GOT3 (cell line): ENCODE measurements around the gene LTK.

Experiments
- DNase-seq: peaks from one replicate; lab custom pipeline; 2025; ENCODE audit warnings: mixed read lengths; lab: John Stamatoyannopoulos, UW

Gene LTK

DNA sequence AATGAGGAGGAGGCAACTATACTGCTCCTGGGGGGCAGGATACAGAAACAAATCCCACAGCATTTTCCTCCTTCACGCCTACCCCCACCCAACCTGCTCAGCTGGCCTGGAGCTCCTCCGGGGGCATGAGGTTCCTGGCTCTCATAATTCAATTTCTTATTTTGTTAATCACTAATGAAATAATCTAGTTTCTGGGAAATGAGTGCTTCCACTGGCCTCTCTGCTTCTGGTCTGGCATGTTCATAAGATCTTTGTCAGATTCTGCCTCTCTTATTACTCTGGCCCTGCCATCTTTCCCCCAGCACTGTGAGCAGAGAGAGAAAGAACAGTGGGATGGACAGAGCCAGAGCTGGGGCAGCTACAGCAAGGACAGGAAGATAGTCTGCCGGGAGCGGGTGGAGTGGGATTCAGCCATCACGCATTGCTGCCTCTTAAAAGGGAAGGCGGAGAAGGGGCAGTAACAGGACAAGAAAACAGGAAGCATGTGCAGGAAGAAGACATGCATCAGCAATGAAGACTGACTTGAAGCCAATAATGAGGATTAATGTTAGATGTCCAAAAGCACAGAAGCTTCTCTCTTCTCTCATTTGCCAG lies 16.8 kb upstream of the LTK start:
- DNase-seq, result no peak

DNA sequence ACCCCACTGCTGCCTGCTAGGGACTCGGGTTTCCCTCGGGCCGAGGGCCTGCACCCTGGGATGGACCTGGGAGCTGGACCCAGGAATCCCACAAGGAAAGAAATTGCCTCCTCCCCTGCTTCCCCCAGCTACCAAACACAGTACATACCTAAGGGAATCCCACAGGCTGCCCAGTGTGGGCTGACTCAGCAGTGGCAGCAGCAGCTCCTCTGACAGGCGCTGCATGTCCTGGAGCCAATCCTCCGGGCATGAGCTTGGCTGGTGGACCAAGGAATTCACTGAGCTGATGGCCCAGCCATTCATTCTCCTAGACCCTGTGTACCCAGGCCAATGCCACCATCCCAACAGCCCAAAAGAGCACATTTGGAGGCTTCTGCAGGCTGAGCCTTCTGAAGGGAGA lies 9.5 kb upstream of the LTK start:
- DNase-seq, result no peak

DNA sequence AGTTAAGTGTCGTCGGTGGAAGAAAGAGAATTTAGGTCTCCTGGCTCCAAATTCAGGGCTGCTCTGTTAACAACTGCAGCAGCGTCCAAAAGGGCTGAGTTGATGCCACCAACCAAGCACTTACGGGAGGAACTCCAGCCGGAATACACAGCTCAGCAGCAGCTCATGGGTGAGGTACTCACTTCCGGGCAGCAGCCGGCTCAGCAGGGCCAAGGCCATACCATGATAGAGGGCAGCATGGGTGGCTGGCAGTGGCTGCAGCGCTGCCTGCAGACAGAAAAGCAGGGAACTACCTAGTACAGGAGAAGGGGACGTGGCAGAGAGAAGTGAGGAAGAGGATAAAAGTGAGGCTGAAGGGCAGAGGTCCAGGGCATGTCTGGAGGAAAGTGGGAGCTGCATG lies 8.0 kb upstream of the LTK start:
- no peak for DNase-seq

DNA sequence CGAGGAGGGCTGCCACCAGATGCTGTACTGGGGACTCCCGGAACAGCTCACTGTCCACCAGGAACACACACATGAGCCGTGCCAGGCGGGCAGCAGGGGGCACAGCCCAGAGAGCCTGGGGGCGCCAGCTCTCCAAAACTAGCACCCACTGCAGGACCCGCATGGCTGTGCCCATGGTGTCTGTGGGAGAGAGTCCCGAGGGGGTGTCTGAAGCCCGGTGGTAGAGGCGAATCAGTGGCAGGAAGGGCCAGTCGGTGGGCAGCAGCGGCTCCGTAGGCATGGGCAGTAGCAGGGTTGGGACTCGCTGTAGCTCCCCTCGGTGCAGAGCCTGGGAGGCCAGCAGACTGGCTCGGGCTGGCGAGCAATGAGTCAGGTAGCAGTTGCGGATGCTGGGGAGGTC lies 7.0 kb upstream of the LTK start:
- DNase-seq, result no peak

DNA sequence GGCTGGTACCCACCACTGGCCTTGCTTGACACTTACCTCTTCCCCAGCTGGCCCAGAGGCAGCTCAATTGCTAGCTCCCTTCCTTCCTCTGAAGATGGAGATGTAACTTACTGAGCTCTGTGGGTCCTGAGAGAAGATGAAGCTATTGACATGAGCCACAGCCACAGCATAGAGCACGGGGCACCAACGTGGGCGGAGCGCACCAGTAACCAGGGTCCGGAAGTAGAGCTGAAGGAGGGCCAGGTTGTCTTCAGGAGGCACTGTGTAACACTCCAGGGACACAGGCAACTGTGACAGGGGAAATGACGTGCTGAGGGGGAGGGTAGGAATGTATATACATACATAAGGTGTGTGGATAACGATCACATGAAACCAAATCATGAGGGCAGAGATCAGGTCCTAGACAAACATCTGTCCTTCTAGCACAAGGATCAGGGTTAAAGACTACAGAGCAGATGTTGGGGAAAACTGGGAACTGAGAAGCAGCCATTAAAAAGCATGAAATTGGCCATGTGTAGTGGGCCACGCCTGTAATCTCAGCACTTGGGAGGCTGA lies 4.3 kb upstream of the LTK start:
- DNase-seq, result no peak

DNA sequence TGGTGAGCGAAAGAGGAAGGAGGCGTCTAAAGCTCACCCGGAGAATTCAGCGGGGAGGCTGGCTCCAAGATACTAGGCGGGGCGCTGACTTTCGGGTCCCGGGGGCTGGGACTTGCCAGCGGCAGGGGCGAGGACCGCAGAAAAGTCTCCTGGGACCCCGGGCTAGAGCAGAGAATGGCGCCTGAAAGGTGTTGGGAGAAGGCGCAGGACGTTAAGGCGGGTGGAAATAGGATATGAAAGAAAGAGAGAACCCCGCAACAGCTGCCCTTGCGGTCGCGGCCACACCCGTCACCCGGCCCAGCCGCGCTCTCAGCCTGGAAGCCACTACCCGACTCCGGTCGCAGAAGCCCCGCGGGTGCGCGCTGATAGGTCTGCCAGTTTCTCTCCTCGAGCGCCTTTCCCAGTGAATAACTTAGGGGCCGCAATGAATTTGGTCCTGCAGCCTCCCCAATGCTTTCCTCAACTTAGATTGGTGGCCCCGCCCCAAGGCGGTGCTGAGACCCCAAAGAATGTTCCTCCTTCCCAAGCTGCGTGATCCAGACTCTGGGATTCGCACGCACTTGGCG lies 604 bp downstream of the LTK start:
- DNase-seq, result no peak

DNA sequence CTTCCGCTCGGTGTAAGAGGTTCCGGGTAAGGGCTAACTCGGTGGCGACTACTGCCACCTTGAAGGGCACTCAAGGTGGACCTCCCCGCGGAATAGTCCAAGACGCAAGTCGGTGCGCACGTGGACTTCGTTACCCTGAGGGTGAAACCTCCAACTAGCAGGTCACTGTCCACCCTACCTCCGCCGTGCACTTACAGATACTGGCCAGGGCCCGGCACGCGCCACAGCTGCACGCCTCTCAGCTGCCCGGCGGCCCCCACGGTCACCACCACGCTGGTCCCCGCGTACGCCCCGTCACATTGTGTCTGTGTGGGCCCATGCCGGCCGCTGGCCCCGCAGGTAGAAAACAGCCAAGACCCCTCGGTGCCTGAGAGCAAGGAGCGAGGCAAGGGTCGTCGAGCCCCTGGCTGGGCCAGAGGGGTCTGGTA lies 1.1 kb downstream of the LTK start:
- no peak for DNase-seq

DNA sequence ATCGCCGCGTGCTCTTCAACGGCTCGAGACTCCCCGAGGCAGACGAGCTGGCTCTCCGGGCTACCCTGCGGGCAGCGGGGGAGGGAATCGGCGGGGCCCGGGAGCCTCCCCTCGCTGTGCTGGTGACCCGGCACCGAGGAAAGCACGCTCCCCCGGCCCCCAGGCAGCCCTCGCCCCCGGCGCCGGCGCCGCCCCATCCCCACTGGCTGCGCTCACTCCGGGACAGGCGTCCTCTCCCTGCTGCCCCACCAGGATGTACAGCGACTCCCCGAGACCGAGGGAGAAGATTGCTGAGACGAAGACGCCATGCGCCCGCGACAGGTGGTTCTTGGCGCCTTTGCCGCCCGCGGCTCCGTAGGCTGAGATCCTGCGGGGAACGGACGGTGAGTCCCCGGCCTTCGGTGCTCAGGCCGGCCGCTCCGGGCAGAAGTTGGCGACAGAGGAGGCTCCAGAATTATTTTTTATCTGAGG lies 1.7 kb downstream of the LTK start:
- DNase-seq, result no peak

DNA sequence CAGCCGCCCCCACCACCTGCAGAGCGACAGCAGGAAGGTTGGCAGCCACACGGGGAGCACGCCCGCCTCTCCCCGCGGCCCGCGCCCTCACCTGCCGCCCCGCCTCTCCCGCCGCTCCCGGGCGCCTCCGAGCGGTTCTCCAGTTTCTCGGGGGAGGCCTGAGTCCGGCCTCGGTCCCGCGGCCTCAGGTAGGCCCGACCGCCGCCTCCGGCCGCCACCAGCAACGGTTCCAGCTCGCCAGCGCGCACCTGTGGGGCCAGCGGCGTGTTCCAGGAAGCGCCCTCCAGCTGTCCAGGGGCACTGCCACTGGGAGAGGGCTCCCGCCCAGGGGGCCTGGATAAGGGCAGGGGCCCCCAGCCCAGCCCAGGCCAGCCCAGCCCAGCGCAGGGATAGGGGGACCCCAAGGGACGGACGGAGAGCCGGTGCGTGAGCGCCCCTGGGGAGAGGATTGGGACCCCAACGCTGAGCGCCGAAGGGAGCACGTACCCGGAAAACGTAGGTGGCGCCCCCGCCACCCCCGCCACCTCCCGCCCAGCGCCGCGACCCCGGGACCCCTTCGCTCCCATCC lies 2.2 kb downstream of the LTK start:
- no peak for DNase-seq

DNA sequence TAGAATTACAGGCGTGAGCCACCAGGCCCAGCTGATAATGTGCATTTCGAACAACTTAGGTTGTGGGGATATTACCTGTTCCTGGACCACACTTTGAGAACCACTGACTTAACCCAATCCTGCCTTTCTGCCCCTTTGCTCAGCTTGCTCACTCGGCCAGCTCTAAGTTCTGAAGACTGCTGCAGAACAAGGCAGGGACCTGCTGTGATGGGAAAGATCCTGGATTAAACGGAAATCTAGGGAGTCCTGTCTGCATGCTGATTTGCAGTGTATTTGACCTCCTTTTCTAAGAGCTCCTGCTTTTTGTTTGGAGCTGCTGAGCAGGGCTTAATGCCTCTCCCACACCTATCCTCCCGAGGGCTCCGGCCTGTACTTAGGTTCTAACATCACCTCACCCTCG lies 2.9 kb downstream of the LTK start:
- no peak for DNase-seq

DNA sequence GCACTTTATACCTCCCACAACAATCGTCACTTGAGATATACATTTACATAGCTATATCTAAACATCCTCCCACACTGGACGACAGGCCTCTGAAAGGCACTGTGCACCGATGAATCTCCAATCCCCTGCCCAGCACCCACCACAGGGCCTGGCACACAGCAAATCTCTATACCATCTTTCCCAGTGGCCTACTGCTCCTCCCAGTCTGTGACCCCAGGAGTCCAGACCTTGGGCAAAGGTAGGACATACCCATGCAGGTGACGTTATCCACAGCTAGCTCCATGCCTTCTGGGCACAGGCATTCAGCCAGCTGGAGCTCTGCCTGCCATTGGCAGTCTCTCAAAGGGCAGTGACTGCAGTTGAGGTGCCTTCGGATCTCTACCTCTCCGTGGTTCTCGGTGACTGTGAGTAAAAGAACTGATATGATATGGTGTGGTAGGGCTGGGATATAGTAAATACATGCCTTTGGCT lies 5.8 kb downstream of the LTK start:
- DNase-seq, result no peak

DNA sequence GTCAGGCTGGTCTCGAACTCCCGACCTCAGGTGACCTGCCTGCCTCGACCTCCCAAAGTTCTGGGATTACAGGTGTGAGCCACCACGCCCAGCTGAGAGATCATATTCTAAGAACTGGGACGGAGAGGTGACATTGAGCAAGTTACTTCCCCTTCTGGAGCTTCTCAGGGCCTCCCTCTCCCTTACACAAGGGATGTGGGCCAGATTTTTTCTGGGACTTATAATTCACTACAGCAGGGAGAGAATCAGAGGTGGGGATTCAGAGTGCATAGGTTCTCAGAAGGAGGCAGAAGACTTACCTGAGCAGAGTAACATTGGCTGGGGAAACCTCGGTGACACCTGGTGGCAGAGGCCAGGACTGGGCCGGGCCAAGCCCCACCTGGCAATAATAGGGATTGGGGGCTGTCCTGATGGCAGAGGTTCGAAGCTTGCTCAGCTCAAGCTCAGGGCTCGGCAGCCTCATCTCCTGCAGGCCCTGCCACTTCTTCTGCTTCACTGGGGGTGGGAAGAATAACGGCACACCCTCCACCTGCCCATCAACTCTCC lies 6.8 kb downstream of the LTK start:
- DNase-seq, result no peak

DNA sequence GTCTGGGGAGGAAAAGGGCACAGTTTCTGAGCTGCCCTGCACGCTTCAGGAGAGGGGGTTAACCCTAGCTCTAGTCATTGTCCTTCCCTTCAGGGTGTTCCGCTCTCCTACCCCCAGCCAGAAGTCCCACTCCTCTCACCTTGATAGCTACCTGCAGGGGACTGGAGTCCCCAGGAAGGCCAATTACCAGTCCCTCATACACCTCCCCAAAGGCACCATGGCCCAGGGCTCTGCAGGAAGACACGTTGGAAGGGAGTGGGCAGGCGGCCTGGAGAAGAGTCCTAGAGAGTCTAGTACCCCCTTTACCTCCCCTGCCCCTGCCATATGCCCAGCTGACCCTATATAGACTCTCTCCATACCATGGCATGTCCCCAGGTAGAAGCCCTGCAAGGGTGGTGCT lies 7.9 kb downstream of the LTK start:
- DNase-seq, result no peak

DNA sequence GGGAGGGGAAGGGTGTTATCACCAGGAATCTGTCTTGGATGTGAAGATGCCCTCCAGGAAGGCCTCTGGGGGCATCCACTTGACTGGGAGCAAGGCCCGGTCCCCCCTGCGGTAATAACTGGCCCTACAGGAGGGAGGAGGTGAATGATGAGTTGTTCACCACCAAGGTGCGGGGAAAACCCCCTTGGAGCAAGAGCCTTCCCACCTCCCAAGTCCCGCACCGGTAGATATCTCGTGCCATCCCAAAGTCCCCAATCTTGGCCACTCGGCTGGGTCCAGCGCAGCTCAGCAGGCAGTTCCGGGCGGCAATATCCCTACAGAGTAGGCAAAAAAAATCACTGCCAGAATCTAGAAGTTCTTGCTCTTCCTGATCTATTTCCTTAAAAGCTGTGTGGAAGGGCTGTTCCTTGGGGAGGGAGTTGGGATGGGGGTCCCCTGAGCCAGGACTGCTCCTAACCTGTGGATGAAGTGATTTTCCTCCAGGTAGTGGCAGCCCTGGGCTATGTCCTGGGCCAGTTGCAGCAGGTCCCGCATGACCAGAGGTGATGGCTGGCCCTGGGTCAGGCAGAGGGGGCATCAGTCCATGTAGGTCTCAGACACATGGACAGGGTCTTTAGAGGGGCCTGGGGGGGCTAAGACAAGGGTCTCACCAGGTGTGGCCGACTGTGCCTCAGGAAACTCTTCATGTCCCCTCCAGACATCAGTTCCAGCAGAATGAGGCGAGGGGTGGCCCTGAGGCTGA lies 8.7 kb downstream of the LTK start:
- no peak for DNase-seq

DNA sequence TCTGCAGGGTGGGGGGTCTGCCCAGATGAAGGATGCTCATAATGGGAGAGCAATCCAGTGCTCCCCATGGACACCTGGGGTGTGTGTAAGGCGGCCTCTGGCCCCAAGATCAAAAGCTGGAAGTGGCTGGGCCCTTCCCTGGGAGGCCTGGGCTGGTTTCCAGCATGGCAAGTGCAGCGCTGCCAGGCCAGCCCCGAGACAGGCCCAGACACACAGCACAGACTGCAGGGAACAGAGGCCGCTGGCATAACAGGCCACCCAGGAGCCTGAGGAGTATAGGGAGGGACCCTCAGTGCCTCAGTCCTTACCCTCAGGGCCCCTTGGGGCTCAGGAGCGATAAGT lies 10.0 kb downstream of the LTK start:
- no peak for DNase-seq

DNA sequence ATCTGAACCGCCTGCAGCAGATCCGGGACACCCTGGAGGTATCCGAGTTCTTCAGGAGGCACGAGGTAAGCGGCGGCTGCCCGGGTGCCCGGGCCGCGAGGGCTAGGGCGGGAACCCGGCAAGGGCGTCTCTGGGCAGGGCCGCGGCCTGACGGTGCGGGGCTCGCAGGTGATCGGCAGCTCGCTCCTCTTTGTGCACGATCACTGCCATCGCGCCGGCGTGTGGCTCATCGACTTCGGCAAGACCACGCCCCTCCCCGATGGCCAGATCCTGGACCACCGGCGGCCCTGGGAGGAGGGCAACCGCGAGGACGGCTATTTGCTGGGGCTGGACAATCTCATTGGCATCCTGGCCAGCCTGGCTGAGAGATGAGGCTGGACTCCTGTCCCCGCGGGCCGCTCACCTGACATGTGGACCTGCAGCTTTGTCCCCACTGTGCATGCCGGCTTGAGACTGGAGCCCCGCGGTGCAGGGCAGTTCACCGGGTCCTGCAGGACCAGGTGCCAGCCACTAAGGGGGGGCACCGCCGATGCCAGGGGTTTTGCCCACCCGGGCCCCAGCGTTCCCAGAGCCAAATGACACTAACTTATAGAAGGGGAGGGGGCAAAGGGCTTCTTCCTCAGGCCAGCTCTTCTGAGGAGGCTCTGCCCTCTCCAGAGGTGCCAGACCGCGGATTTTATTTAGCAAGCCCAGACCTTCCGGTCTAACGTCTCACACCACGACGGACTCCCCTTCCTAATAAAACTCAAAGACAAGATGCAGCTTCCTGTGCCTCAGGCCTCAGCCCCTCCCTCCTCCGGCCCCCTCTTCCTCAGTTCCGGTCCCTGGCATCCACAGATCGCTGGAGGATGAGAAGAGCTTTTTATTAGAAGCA lies 10.6 kb downstream of the LTK start:
- no peak for DNase-seq

DNA sequence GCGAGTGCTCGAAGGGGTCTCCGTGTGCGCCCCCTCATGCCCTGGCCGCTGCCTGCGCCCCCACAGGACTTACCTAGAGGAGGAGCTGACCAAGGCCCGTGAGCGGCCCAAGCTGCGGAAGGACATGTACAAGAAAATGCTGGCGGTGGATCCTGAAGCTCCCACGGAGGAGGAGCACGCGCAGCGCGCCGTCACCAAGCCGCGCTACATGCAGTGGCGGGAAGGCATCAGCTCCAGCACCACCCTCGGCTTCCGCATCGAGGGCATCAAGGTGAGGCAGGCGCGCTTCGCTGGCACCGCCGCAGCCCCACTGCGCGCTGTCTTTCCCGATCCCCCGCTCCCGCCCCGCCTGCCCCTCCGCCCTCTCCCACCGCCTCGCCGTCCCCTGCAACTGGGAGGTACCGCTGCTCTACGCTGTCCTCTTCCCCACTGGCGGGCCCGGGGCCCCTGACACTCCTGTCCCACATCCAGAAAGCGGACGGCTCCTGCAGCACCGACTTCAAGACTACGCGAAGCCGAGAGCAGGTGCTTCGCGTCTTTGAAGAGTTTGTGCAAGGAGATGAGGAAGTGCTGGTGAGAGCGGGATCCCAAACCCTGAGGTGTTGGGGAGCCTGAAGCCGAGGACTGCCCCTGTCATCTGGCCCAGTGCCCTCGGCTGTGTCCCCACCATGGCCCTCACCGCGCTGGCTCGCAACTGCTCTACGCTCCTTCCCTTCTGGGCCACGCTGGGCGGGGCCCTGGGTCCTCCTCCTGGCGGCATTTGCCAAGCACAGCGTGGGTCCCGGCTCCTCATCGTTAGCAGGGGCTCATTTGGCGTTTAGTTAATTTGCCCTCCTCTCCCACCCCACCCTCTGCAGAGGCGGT lies 11.5 kb downstream of the LTK start:
- no peak for DNase-seq

DNA sequence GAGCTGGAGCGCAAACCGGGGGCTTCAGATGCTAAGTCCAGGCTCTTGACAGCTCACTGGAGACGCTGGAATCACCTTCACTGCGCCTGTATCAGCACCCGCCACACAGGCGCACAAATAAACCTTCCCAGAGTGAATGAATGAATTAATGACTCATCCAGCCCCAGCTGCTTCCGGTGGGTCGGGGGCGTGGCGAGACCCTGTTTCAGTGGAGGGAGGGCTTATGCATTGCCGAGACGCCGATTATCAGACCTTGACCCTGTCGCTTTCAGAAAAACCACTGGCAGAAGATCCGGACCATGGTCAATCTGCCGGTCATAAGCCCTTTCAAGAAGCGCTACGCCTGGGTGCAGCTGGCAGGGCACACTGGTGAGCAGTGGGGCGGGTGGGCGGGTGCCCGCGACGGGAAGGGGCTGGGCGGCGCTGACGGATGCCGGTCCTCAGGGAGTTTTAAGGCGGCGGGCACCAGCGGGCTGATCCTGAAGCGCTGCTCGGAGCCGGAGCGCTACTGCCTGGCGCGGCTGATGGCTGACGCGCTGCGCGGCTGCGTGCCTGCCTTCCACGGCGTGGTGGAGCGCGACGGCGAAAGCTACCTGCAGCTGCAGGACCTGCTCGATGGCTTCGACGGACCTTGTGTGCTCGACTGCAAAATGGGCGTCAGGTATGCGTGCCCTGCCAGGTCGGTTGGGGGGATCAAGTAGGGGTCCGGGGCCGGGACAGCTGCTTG lies 12.3 kb downstream of the LTK start:
- no peak for DNase-seq

DNA sequence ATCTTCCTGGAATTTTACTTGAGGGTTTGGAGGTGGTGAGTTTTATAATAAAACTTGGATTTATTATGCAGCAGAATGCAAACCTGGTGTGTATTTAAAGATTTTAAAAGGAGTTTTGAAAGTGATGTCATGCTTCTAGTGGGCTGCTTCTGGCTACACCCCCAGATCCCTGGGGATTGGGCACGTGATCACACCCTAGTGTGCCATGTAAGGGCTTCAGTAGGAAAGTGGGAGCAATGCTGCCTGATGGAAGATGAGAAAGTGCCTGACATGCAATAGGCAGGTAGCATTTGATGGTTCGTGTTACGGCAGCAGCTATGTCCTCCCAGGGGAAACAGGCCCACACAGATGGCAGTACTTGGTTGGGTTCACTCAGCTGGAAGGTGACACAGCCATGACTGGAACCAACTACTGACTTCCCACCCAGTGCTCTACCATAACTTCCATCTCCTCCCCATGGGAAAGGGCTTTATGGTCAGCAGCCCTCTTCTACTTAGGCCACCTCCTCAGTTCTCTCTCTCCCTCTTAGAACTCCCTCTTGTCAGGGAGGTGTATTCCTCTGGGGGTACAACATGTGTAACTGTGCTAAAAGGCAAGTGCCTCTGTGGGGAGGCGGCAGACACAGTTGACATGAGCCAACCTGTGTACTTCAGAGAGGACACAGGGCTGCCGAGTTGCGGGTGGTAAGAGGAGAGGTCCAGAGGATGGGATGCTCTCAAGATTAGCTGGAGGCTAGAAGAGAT lies 14.3 kb downstream of the LTK start:
- no peak for DNase-seq
